Heart left ventricle (tissue), 13 donors: ENCODE measurements around the gene BFSP1.

Source experiments
- POLR2A ChIP-seq, 2 donors: fragments of 450-650 bp; IDR thresholded peaks; one replicate each; pipeline ENCODE4 v1.6.1; 2017; ENCODE audit warnings: antibody characterized with exemption in 2 of 2, mild to moderate bottlenecking in 2 of 2, moderate library complexity in 2 of 2
- TF ChIP-seq, protein P1 (sequence below), 12 donors: fragments of 200-600 bp; sonication (generic) in 4 of 12; IDR thresholded peaks; one replicate each; pipeline versions ENCODE4 v1.5.0 to v1.8.0; 2018 to 2022; ENCODE audit warnings: antibody characterized with exemption in 12 of 12, mild to moderate bottlenecking in 5 of 12
- donor health status: ischemic (EF 13 %, LVEDD 7.1; RV severe dilation, severe dysfunction).
- donor health status: DM: no; HTN: yes; CAD: no.
- donor health status: DM: no; HTN: no; CAD: no.
- donor health status: ischemic (EF 25% LVEDD 6.9; RV normal size, moderate dysfunction).
- donor health status: ischemic (EF 25% LVEDD 5.7; RV mildly dilated, moderate dysfunction).
- donor health status: ischemic (EF 35%, LVEDD 5.7; RV mildly dilated, moderate dysfunction).
- donor health status: nonischemic (EF 11% LVEDD 7.7; RV severe dilation, severe dysfunction).
- donor health status: DM: yes; HTN: yes; CAD: no.
- donor health status: PGD.
- donor health status: ischemic (EF 29% LVEDD 5.4; RV normal size, mild dysfunction).
- donor health status: nonischemic (EF 23%, LVEDD 6.1; RV moderate dilation, normal function).

- TF ChIP-seq, protein P1, sequence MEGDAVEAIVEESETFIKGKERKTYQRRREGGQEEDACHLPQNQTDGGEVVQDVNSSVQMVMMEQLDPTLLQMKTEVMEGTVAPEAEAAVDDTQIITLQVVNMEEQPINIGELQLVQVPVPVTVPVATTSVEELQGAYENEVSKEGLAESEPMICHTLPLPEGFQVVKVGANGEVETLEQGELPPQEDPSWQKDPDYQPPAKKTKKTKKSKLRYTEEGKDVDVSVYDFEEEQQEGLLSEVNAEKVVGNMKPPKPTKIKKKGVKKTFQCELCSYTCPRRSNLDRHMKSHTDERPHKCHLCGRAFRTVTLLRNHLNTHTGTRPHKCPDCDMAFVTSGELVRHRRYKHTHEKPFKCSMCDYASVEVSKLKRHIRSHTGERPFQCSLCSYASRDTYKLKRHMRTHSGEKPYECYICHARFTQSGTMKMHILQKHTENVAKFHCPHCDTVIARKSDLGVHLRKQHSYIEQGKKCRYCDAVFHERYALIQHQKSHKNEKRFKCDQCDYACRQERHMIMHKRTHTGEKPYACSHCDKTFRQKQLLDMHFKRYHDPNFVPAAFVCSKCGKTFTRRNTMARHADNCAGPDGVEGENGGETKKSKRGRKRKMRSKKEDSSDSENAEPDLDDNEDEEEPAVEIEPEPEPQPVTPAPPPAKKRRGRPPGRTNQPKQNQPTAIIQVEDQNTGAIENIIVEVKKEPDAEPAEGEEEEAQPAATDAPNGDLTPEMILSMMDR (IDR thresholded peaks at IDR 0.05), result no peak
- TF ChIP-seq POLR2A (IDR thresholded peaks at IDR 0.05), result no peak
These were observed 18.0 kb upstream of the BFSP1 start for GRCh38 chr20:17549131-17549530.
